LNCAP (cell line): ENCODE results near the gene TTC24.

ENCODE experiments used
- CTCF ChIP-seq: fragments of 450-650 bp; IDR thresholded peaks from 2 replicates; pipeline ENCODE4 v1.5.1; 2017; ENCODE audit warnings: mild to moderate bottlenecking

TTC24 gene

GRCh38 chr1:156598125-156598524 lies 18.6 kb downstream of the TTC24 start:
- TF ChIP-seq CTCF: no peak

GRCh38 chr1:156598731-156599432 lies 19.4 kb downstream of the TTC24 start:
- TF ChIP-seq CTCF: no peak

DNA sequence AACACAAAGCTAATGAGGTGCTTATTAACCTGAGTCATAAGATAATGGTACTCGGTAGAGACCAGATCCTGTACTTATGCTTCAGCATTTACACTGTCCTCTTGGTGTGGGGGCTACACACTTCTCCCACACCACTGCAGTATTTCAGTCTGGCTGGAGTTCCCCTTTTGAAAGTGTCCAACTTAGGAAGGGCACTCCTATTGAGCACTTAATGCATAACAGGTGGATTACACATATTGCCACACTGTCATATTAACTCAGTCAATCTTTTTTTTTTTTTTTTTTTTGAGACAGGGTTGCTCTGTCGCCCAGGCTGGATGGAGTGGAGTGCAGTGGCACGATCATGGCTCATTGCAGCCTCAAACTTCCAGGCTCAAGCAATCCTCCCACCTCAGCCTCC lies 20.3 kb downstream of the TTC24 start:
- peak; percentile 33; the same call in 1 of the 2 replicates for TF ChIP-seq CTCF

DNA sequence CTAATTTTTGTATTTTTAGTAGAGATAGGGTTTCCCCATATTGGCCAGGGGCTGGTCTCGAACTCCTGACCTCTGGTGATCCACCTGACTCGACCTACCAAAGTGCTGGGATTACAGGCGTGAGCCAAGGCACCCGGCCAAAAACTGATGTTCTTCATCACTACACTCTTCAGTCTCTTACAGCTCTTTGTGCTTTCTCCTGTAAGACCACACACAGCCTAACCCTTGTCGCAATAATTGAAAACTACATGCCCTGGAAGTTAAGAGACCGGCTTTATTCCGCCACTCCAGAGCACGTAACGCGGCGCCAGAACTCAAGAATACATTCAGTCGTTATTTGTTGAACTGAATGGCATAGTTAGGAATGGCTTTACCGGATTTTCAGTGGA lies 21.2 kb downstream of the TTC24 start:
- no peak for TF ChIP-seq CTCF

DNA sequence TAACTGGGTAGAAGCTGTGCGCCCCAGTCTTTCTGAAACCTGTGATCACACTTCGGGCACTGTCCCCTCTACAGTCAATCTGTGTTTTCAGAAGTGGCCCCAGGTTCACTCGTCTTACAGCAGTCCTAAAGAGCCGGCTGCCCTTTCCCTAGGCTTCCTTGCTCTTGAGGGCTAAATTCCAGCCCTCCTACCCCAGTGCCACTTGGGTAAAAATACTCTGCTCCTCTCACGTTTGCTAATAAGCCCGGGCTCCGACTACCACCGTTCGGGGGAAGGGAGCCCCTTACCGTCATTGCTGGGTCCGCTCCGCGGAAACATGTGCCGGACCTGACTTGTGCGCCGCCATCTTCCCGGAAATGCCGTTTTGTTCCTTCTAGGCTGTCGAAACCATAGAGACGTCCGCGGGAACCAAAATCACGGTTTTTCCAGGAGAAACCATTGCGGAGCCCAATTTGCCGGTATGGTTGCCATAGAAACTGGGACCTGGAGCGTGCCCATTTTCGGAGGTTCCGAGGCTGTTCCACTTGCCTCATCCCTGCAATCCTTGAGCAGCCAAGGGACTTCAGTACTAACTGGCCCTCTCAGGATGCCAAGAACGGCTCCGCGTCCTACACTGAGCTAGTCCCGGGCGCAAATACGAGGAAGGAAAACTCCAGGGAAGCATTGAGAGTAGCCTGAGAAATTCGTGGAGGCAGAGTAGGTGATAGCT lies 21.8 kb downstream of the TTC24 start, which contains the start of gene GPATCH4:
Gene GPATCH4 (minus strand): TSS at position 358 of the 709 bp plus-strand sequence.
- no peak for TF ChIP-seq CTCF

- no peak for TF ChIP-seq CTCF
Measured at GRCh38 chr1:156601892-156602291, 22.4 kb downstream of the TTC24 start.

- TF ChIP-seq CTCF: peak; percentile 38; the same call in 1 of the 2 replicates
Measured at GRCh38 chr1:156602557-156602993, 23.1 kb downstream of the TTC24 start.
